Fibroblast of mammary gland (primary cell): ENCODE results near the gene IL20RA.

Source experiments
- DNase-seq: peaks from one replicate; pipeline ENCODE4 v3.0.0-alpha.2; 2010; ENCODE audit warnings: low read depth
- H3K4me3 ChIP-seq: 2 replicates; pipeline ENCODE4 v1.5.1; 2011; ENCODE audit warnings: low read depth, mild to moderate bottlenecking, low read length, moderate library complexity; ENCODE audit not compliant: control insufficient read depth
- CTCF ChIP-seq: conservative IDR thresholded peaks from 2 replicates; pipeline ENCODE4 v1.5.1; 2011; ENCODE audit warnings: low read depth, low read length, inconsistent platforms; ENCODE audit not compliant: control insufficient read depth, insufficient read depth

Gene IL20RA

DNA sequence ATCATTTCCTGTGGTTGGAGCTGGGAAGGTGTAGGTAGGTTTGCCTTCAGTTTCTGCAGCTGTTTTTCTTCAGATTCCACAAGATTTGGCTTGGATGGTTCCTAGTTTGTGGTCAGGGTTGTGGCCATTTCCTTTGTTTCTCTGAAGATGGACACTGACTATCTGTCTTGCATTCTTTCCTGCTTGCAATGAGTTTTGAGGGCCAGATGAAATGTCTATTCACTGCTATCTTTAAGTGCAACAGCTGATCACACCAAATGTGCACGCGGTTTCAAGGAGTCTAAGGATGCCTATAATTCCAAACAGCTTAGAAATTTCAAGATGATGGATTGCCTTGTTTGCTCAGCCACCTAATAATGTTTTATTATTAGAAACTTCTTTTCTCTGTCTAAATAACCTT, 28.4 kb downstream of the IL20RA start:
- TF ChIP-seq CTCF = no peak
- no peak for DNase-seq
- no peak overlapping the region for H3K4me3 ChIP-seq

GRCh38 chr6:137015943-137016342, 28.8 kb downstream of the IL20RA start:
- H3K4me3 ChIP-seq = no peak overlapping the region
- TF ChIP-seq CTCF = no peak
- DNase-seq = no peak

GRCh38 chr6:137013738-137014602, 30.8 kb downstream of the IL20RA start:
- peak; percentile 73 for TF ChIP-seq CTCF
- peak; percentile 66 for DNase-seq
- H3K4me3 ChIP-seq = no peak overlapping the region

- TF ChIP-seq CTCF = no peak
- H3K4me3 ChIP-seq = no peak overlapping the region
- peak; percentile 31 for DNase-seq
Measured at GRCh38 chr6:137013031-137013430, 31.7 kb downstream of the IL20RA start.

GRCh38 chr6:137011406-137011805, 33.4 kb downstream of the IL20RA start:
- no peak for TF ChIP-seq CTCF
- H3K4me3 ChIP-seq = no peak overlapping the region
- no peak for DNase-seq

DNA sequence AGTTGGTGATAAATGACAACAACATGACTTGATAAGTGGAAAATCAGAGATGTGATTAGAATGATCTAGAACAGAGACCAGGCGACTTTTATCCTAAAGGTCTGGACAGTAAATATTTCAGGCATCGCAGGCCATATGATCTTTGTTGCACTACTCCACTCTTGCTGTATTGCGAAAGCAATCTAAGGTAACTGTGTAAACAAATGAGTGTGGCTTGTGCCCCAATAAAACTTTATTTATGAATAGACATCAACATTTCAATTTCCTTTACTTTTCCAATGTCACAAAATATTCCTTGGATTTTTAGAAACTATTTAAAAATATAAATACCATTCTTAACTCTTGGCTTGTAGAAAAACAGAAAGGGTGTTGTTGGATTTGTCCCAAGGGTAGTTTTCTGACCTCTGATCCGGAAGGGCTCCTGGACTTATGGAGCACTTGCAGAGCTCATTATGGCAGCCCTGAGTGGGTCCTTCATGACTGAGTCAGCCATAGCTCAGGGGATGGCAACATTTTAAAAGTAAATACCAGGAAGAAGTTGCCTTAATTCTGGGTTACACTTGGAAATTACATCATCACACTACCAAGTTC, 34.5 kb downstream of the IL20RA start:
- DNase-seq = no peak
- no peak for TF ChIP-seq CTCF
- no peak overlapping the region for H3K4me3 ChIP-seq
